Uterus (tissue), 2 donors: ENCODE data around the gene C6orf62.

Experiments used
- CTCF ChIP-seq, 4 experiments: fragments of 200-600 bp in 2 of 4; fragments of 450-650 bp in 2 of 4; sonication (generic) in 2 of 4; IDR thresholded peaks; one replicate each; pipeline ENCODE4 v1.5.1; 2016 to 2019; ENCODE audit warnings: antibody characterized with exemption in 4 of 4, mild to moderate bottlenecking in 2 of 4, moderate library complexity in 1 of 4
- POLR2A ChIP-seq, 2 donors: fragments of 450-650 bp; IDR thresholded peaks; one replicate each; pipeline ENCODE4 v1.6.1; 2016; ENCODE audit warnings: antibody characterized with exemption in 2 of 2, mild to moderate bottlenecking in 1 of 2, moderate library complexity in 1 of 2

- TF ChIP-seq CTCF (IDR thresholded peaks at IDR 0.05) (no peak), POLR2A (IDR thresholded peaks at IDR 0.05) (no peak)
Observed at GRCh38 chr6:24710519-24711303, 8.2 kb downstream of the C6orf62 start.
